ENCODE measurements around the gene TTC22.
A peak's percentile ranks its signal among the peaks of the same experiment; 100 is the strongest.
"Not testable (repeated sequence)": the region's sequence is repeated elsewhere in the genome, so short reads cannot be mapped to it uniquely, and the experiment has no call there.

The TTC22 gene

DNA sequence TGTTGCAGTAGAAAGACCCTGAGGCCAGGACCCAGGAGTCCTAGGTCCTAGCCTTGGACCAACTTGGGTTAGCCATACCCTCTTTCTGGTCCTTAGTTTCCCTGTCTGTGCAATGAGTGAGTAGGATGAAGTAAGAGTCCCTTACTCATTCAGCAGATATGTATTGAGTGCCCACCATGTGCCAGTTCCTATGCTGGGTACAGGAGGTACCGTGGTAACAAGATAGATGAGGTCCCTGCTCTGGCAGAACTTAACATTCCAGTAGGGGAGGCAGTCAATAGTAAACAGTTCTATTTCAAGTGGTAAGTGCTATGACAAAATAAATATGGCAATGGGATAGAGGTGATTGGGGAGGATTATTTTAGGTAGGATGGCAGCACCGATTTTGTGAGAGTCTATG is 18.5 kb downstream of the TTC22 start:
- no peak for DNase-seq (ENCODE audit: low read depth in 1 of 2, low spot score in 1 of 2)
- in situ Hi-C loops (cut with HindIII; ENCODE audit: low pct_unique_long_range_greater_than_20kb, low sequenced_read_pairs), result no loop called here
- no peak for TF ChIP-seq JUND (IDR thresholded peaks at IDR 0.05; ENCODE audit: low read depth)

DNA sequence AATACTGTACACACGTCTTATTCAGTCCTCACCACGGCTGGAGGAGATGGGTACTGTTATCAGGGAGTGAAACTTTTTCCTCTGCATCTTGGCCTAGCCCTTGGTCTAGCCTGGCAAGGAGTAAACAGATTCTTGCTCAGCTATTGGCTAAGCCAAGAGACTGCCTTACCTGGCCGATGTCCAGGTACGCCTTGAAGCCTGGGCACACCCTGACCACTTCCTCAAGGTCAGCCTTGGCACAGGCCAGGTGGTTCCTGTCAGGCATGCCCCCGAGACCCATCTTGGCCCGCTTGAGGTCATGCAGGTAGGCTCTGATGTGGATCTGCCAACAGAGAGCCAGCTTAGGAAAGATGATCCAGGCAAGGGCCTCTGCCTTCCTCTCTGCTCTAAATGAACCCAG is 19.0 kb downstream of the TTC22 start:
- no peak for DNase-seq (ENCODE audit: low read depth in 1 of 2, low spot score in 1 of 2)
- in situ Hi-C loops (cut with HindIII; ENCODE audit: low pct_unique_long_range_greater_than_20kb, low sequenced_read_pairs), result no loop called here
- TF ChIP-seq JUND (IDR thresholded peaks at IDR 0.05; ENCODE audit: low read depth), result no peak

DNA sequence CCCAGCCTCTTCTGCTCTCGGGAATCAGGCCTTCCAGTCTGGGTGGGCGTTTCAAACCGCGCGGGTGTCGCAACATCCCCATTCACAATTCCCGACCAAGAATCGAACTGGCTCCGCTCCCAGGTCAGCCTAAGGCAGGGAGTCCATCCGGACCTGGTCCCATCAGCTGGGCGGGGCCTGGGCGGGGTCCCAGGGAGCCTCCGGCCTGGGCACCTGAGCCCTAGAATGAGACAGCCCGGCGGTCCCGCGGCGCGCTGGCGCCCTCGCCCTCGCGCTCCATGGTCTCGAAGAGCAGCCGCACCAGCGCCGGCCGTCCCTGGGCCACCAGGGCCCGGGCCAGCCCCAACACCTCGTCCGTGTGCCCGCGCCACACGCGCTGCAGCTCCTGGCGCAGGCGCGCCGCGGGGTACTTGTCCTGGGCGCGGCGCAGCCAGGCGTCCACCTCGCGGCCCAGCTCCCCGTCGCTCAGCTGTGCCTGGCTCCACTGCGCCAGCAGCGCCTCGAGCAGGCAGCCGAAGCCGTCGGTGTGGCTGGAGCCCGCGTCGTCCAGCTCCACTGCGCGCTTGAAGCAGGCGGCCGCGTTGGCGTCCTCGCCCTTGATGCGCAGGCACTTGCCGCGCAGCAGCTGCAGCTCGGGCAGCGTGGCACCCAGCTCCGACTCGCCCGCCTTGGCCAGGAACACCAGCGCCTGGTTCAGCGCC is 19.9 kb downstream of the TTC22 start:
- no peak for DNase-seq (ENCODE audit: low read depth in 1 of 2, low spot score in 1 of 2)
- no peak for TF ChIP-seq JUND (IDR thresholded peaks at IDR 0.05; ENCODE audit: low read depth)
- in situ Hi-C loops (cut with HindIII; ENCODE audit: low pct_unique_long_range_greater_than_20kb, low sequenced_read_pairs), result no loop called here

DNA sequence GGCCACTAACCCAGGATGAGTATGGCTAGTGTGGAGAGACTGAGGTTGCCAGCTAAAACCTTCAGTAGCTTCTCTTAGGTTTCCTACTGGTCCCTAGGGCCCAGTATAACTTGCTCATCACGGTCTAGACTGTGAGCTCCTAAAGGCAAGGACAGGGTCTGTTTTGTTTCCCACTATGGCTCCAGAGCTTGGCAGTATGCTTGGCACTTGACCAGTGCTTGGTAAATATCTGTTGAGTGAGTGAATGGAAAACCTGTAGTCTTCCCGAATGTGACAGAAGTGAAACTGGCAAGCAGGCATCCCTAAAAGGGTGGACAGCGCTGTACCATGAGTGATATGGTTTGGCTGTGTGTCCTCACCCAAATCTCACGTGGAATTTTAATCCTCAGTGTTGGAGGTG is 23.7 kb downstream of the TTC22 start:
- in situ Hi-C loops (cut with HindIII; ENCODE audit: low pct_unique_long_range_greater_than_20kb, low sequenced_read_pairs), result no loop called here
- no peak for DNase-seq (ENCODE audit: low read depth in 1 of 2, low spot score in 1 of 2)
- TF ChIP-seq JUND (IDR thresholded peaks at IDR 0.05; ENCODE audit: low read depth), result no peak

DNA sequence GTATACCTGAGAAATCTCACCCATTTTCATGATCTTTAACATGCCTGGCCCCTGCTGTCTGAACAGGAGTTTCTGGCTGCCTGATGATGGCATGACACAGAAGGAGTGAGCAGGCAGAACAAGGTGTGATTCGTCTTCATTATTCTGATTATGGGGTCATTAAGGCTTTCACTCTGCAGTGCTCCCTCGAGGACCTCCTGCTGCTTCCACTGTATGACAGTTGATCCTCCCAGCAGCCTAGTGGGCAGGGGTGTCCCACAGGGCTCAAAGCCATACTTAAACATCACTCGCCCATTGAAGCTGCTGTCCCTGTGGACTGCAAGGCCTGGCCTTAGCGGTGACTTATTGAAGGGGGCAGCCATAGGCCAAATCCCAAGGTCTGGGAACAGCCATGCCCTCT is 24.1 kb downstream of the TTC22 start:
- no peak for DNase-seq (ENCODE audit: low read depth in 1 of 2, low spot score in 1 of 2)
- TF ChIP-seq JUND (IDR thresholded peaks at IDR 0.05; ENCODE audit: low read depth), result no peak
- in situ Hi-C loops (cut with HindIII; ENCODE audit: low pct_unique_long_range_greater_than_20kb, low sequenced_read_pairs), result no loop called here

DNA sequence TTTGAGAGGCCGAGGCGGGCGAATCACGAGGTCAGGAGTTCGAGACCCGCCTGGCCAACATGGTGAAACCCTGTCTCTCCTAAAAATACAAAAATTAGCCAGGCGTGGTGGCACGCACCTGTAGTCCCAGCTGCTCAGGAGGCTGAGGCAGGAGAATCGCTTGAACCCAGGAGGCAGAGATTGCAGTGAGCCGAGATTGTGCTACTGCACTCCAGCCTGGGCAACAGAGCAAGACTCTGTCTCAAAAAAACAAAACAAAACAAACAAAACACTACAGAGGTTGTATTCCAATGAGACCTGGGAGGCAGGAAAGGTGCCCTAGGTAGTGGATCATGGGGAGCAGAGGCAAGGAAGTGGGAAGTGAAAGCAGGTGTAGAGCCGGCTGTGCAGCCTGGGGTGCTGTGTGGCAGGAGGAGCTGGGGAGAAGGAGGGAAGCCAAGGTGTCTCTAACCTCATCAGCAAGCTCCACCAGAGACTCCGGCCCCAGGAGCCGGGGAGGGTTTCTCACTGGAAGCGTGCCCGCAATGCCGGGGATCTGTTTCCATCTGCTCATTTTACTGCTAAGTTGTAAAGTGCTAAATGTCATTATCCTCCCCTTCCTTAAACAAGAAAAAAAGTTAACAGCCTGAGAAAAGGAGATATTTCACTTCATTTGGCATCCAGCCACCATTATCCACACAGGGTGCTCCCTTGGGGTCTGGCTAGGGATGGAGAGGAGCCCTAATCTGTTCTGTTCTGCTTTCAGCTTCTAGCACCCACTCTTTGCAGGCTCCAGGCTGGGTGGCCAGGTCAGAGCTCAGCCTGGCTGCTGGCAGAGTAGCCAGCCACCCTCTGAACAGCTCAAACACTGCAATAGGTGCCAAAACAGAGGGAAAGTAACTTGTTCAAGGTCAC is 25.0 kb downstream of the TTC22 start:
- in situ Hi-C loops (cut with HindIII; ENCODE audit: low pct_unique_long_range_greater_than_20kb, low sequenced_read_pairs); DNase-seq (ENCODE audit: low read depth in 1 of 2, low spot score in 1 of 2): not testable (repeated sequence)

DNA sequence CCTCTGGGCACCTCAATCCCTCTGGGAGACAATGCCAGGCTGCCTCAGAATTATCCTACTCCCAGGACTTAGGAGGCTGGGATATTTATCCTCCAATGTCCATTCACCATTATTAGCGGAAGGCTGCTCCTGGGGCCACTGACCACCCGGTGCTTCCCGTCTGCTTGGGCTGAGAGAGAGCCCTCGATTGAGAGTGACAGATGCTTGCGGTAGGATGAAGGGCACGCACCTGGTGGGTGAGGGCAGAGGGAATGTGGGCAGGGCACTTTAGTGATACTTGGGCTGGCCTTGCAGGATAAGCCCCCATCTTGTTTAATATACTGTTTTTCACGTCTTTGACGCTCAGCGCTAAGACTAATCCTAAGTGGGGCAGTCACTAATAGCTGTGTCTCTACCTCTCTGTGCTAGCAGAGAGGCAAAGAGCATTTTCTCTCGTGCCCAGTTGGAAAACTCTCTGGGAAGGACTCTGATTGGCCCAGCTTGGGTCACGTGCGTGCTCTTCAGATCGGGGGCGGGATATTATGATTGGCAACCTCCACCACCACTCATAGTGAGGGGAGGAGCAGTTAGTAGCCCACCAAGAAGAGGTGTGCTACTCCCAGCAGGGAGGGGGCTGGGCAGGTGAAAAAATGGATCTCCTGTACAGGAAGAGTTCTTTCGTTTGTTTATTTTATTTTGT is 26.2 kb downstream of the TTC22 start:
- in situ Hi-C loops (cut with HindIII; ENCODE audit: low pct_unique_long_range_greater_than_20kb, low sequenced_read_pairs), result no loop called here
- peak in 1 of 2 experiments; percentile 31 for DNase-seq (ENCODE audit: low read depth in 1 of 2, low spot score in 1 of 2)
- TF ChIP-seq JUND (IDR thresholded peaks at IDR 0.05; ENCODE audit: low read depth), result no peak

DNA sequence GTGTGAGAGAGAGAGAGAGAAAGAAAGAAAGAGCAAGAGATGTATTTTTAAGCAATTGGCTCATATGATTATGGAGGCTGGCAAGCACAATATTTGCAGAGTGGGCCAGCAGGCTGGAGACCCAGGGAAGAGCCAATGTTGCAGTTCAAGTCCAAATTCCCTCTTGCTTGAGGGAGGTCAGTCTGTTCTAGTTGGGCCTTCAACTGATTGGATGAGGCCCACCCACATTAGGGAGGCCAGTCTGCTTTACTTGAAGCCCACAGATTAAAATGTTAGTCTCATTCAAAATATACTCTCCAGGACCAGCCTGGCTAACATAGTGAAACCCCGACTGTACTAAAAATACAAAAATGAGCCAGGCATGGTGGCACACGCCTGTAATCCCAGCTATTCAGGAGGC is 28.2 kb downstream of the TTC22 start:
- DNase-seq (ENCODE audit: low read depth in 1 of 2, low spot score in 1 of 2), result no peak
- in situ Hi-C loops (cut with HindIII; ENCODE audit: low pct_unique_long_range_greater_than_20kb, low sequenced_read_pairs), result no loop called here
- TF ChIP-seq JUND (IDR thresholded peaks at IDR 0.05; ENCODE audit: low read depth), result no peak

DNA sequence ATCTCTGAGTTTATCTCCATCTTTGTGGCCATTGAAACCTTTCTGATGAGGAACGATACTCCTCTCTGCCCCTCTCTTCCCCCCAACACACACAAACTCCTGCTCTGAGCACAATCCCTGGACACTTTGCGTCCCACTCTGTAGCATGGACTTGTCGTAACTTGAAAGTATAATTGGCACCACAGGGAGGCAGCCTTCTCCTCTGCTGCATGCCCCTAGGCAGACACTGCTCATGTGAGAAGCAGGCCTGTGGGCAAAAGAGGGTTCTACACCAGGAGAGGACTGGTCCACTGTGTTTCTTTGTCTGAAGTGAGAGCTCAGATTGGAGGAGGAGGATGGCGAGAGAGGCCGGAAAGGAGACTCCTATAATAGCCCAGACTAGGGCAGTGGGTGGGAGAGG is 33.0 kb downstream of the TTC22 start:
- TF ChIP-seq JUND (IDR thresholded peaks at IDR 0.05; ENCODE audit: low read depth), result no peak
- in situ Hi-C loops (cut with HindIII; ENCODE audit: low pct_unique_long_range_greater_than_20kb, low sequenced_read_pairs), result no loop called here
- DNase-seq (ENCODE audit: low read depth in 1 of 2, low spot score in 1 of 2), result peak in 1 of 2 experiments; percentile 14

DNA sequence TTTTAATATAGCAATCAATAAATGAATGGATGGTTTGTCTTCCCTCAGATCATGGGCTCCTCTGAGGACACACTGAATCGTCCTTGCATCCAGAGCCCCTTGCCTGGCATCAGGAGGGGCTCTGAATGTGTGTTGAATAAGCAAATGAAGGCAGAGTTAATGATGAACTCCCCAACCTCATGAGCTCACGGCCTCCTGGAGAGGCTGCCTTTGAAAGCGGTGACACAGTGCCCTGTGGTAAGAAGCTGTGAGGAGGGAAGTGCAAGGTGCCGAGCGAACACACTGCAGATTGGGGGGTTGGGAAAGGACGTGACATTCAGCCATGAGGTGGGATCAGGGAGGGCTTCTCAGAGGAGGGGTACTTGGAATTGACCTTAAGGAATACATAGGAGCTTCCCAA is 33.6 kb downstream of the TTC22 start:
- in situ Hi-C loops (cut with HindIII; ENCODE audit: low pct_unique_long_range_greater_than_20kb, low sequenced_read_pairs), result no loop called here
- DNase-seq (ENCODE audit: low read depth in 1 of 2, low spot score in 1 of 2), result no peak
- no peak for TF ChIP-seq JUND (IDR thresholded peaks at IDR 0.05; ENCODE audit: low read depth)

DNA sequence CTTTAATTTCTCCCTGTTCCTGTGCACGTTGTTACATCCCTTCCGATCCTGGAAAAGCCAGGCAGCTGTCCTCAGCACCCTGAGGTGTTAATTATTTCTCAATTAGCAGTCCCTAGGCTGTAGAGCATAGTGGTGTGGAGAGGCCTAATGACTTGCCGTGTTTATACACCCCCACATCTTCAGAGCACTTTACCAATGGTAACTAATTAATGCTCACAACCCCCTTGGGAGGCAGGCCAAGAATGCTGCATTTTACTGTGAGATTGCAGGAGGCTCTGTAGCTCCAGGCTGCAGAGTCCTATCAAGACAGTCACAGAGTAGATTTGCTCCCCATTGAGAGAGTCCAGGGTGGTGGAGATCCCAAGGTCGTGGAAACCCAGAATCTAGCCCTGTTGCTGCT is 34.4 kb downstream of the TTC22 start:
- no peak for DNase-seq (ENCODE audit: low read depth in 1 of 2, low spot score in 1 of 2)
- in situ Hi-C loops (cut with HindIII; ENCODE audit: low pct_unique_long_range_greater_than_20kb, low sequenced_read_pairs), result no loop called here

DNA sequence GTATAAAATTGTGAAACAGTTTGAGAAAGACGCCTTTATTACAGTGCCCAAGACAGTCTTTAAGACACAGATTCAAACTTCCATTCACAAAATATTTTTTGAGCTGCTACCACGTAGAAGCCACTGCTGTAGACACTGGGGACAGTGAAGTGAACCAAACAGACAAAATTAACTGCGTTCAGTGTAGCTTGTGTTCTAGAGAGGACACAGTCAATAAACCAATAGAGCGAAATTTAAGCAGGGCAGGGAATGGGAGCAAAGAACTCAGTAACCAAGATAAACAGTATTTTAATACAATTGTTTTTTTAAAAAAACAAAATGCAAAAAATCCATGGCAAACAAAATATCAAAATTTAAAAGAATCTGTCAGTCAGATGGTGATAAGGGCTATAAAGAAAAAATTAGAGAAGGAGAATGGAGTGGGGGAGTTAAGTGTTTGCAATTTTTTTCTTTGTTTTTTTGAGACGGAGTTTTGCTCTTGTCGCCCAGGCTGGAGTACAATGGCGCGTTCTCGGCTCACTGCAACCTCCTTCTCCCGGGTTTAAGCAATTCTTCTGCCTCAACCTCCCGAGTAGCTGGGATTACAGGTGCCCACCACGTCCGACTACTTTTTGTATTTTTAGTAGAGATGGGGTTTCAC is 36.1 kb downstream of the TTC22 start:
- in situ Hi-C loops (cut with HindIII; ENCODE audit: low pct_unique_long_range_greater_than_20kb, low sequenced_read_pairs), result no loop called here
- TF ChIP-seq JUND (IDR thresholded peaks at IDR 0.05; ENCODE audit: low read depth), result no peak

More for the DNA sequence above, 34.4 kb downstream of the TTC22 start:
- no peak for TF ChIP-seq JUND (IDR thresholded peaks at IDR 0.05; ENCODE audit: low read depth)

More for the DNA sequence above, 36.1 kb downstream of the TTC22 start:
- no peak for DNase-seq (ENCODE audit: low read depth in 1 of 2, low spot score in 1 of 2)
